Esophagus muscularis mucosa (tissue), 3 donors: ENCODE results near the gene CEP164.

Experiments used
- CTCF ChIP-seq, 3 experiments: fragments of 200-600 bp in 2 of 3; fragments of 450-650 bp in 1 of 3; sonication (generic) in 2 of 3; IDR thresholded peaks; one replicate each; pipeline ENCODE4 v1.5.1; 2017 to 2019; ENCODE audit warnings: antibody characterized with exemption in 3 of 3, mild to moderate bottlenecking in 2 of 3, moderate library complexity in 1 of 3
- POLR2A ChIP-seq: fragments of 450-650 bp; IDR thresholded peaks from one replicate; pipeline ENCODE4 v1.6.1; 2017; ENCODE audit warnings: antibody characterized with exemption, moderate library complexity, mild to moderate bottlenecking, low read depth

- TF ChIP-seq POLR2A (no peak), CTCF (IDR thresholded peaks at IDR 0.05) (no peak)
Observed at GRCh38 chr11:117440258-117440657, 112.6 kb downstream of the CEP164 start.
